Ovary (tissue), 3 donors: ENCODE results near the gene ADCY5.

ENCODE experiments used
- EP300 ChIP-seq: sonication (generic); formaldehyde crosslinking; IDR thresholded peaks from one replicate; pipeline ENCODE4 v1.6.1; 2017; ENCODE audit warnings: antibody characterized with exemption
- TF ChIP-seq, protein P1 (sequence below), 3 donors: fragments of 450-650 bp in 2 of 3; fragments of 200-600 bp in 1 of 3; IDR thresholded peaks; one replicate each; pipeline versions ENCODE4 v1.5.1 to v1.8.0; 2016 to 2022; ENCODE audit warnings: antibody characterized with exemption in 3 of 3, mild to moderate bottlenecking in 1 of 3
- donor health status: DM: no; HTN: no; CAD: no.

DNA sequence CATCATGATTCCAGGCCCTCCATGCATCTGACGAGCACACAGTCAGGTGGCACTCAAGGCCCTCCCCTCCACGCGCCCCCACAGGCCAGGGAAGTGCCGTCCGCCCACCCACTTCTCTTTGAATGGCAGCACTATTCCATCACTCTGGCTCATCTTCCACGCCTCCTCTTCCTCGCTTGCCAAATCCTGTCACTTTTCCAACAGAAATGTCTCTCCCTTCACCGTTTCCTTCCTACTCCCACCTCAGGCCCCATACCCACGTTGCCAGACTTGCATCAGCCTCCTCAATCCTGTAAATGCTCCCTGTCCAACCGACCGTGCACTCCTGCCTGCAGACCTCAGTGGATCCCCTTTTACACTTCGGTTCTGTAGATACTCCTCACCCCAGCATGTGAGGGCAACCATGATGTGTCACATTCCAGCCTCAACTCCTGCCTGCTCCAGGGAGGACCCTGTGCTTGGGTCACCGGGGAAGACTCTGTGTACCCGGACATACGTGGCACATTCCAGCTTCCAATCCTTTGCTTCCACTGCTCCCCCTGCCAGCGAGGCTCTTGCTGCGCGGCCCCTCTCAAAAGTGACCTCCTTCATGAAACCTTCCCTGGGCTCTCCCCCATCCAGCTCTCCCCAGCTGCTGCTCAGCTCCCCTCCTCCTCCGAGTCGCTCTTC is 29.6 kb downstream of the ADCY5 start:
- TF ChIP-seq, protein P1, sequence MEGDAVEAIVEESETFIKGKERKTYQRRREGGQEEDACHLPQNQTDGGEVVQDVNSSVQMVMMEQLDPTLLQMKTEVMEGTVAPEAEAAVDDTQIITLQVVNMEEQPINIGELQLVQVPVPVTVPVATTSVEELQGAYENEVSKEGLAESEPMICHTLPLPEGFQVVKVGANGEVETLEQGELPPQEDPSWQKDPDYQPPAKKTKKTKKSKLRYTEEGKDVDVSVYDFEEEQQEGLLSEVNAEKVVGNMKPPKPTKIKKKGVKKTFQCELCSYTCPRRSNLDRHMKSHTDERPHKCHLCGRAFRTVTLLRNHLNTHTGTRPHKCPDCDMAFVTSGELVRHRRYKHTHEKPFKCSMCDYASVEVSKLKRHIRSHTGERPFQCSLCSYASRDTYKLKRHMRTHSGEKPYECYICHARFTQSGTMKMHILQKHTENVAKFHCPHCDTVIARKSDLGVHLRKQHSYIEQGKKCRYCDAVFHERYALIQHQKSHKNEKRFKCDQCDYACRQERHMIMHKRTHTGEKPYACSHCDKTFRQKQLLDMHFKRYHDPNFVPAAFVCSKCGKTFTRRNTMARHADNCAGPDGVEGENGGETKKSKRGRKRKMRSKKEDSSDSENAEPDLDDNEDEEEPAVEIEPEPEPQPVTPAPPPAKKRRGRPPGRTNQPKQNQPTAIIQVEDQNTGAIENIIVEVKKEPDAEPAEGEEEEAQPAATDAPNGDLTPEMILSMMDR (IDR thresholded peaks at IDR 0.05), result no peak
- TF ChIP-seq EP300, result no peak
